ENCODE data around the gene ALOX5.

- no peak for TF ChIP-seq MAX (IDR thresholded peaks at IDR 0.05)
- no peak for TF ChIP-seq EZH2 (IDR thresholded peaks at IDR 0.05)
- TF ChIP-seq CTCF (IDR thresholded peaks at IDR 0.05 in 2 of 3, conservative IDR thresholded peaks at IDR 0.05 in 1 of 3; ENCODE audit: borderline replicate concordance in 1 of 3, insufficient read depth in 1 of 3, low read depth in 2 of 3, low read length in 2 of 3): no peak
- TF ChIP-seq, protein P1, sequence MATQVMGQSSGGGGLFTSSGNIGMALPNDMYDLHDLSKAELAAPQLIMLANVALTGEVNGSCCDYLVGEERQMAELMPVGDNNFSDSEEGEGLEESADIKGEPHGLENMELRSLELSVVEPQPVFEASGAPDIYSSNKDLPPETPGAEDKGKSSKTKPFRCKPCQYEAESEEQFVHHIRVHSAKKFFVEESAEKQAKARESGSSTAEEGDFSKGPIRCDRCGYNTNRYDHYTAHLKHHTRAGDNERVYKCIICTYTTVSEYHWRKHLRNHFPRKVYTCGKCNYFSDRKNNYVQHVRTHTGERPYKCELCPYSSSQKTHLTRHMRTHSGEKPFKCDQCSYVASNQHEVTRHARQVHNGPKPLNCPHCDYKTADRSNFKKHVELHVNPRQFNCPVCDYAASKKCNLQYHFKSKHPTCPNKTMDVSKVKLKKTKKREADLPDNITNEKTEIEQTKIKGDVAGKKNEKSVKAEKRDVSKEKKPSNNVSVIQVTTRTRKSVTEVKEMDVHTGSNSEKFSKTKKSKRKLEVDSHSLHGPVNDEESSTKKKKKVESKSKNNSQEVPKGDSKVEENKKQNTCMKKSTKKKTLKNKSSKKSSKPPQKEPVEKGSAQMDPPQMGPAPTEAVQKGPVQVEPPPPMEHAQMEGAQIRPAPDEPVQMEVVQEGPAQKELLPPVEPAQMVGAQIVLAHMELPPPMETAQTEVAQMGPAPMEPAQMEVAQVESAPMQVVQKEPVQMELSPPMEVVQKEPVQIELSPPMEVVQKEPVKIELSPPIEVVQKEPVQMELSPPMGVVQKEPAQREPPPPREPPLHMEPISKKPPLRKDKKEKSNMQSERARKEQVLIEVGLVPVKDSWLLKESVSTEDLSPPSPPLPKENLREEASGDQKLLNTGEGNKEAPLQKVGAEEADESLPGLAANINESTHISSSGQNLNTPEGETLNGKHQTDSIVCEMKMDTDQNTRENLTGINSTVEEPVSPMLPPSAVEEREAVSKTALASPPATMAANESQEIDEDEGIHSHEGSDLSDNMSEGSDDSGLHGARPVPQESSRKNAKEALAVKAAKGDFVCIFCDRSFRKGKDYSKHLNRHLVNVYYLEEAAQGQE (IDR thresholded peaks at IDR 0.05; ENCODE audit: low read depth): no peak
- TF ChIP-seq, protein P2, sequence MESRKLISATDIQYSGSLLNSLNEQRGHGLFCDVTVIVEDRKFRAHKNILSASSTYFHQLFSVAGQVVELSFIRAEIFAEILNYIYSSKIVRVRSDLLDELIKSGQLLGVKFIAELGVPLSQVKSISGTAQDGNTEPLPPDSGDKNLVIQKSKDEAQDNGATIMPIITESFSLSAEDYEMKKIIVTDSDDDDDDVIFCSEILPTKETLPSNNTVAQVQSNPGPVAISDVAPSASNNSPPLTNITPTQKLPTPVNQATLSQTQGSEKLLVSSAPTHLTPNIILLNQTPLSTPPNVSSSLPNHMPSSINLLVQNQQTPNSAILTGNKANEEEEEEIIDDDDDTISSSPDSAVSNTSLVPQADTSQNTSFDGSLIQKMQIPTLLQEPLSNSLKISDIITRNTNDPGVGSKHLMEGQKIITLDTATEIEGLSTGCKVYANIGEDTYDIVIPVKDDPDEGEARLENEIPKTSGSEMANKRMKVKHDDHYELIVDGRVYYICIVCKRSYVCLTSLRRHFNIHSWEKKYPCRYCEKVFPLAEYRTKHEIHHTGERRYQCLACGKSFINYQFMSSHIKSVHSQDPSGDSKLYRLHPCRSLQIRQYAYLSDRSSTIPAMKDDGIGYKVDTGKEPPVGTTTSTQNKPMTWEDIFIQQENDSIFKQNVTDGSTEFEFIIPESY (IDR thresholded peaks at IDR 0.05; ENCODE audit: extremely low read depth, insufficient replicate concordance, low read length): no peak
- TF ChIP-seq, protein P3, sequence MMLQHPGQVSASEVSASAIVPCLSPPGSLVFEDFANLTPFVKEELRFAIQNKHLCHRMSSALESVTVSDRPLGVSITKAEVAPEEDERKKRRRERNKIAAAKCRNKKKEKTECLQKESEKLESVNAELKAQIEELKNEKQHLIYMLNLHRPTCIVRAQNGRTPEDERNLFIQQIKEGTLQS (IDR thresholded peaks at IDR 0.05): no peak
- TF ChIP-seq ELF1 (IDR thresholded peaks at IDR 0.05; ENCODE audit: borderline replicate concordance, low read depth): no peak
- no peak for TF ChIP-seq ZNF274 (IDR thresholded peaks at IDR 0.05; ENCODE audit: low read depth, low read length)
- TF ChIP-seq POLR2AphosphoS5 (IDR thresholded peaks at IDR 0.05; ENCODE audit: low read depth, low read length): no peak
- TF ChIP-seq SRF (IDR thresholded peaks at IDR 0.05; ENCODE audit: low read depth): no peak
- TF ChIP-seq CEBPB (IDR thresholded peaks at IDR 0.05; ENCODE audit: low read depth): no peak
Measured at GRCh38 chr10:45457487-45457886, 83.5 kb downstream of the ALOX5 start.

Data from HCT116 (cell line).